ENCODE results near the gene STAMBP.
"Not testable (repeated sequence)": the region's sequence is repeated elsewhere in the genome, so short reads cannot be mapped to it uniquely, and the experiment has no call there.

STAMBP gene

GRCh38 chr2:73828818-73829570 is at the start of gene STAMBP:
STAMBP (plus strand) TSS chr2:73828961; CDS start chr2:73830857, 1,896 bp downstream.
- peak; percentile 95 for FAIRE-seq

- FAIRE-seq: peak; percentile 5
Observed at GRCh38 chr2:73779467-73780236, 49.1 kb upstream of the STAMBP start, which contains the start of gene DUSP11. DUSP11 (minus strand) TSS chr2:73780103; CDS start chr2:73779974, 129 bp downstream.

GRCh38 chr2:73780237-73780582 is 48.6 kb upstream of the STAMBP start:
- FAIRE-seq: no peak

GRCh38 chr2:73783402-73783801 is 45.4 kb upstream of the STAMBP start:
- not testable (repeated sequence) for FAIRE-seq

- FAIRE-seq: not testable (repeated sequence)
Observed at GRCh38 chr2:73783883-73784282, 44.9 kb upstream of the STAMBP start, which contains the start of gene C2orf78. C2orf78 (plus strand) TSS chr2:73784183; CDS start chr2:73784310, 127 bp downstream.

- no peak for FAIRE-seq
Observed at GRCh38 chr2:73811878-73812277, 16.9 kb upstream of the STAMBP start.

- FAIRE-seq: no peak
Observed at GRCh38 chr2:73812635-73813034, 16.1 kb upstream of the STAMBP start.

- FAIRE-seq: no peak
Observed at GRCh38 chr2:73818296-73818695, 10.5 kb upstream of the STAMBP start.

GRCh38 chr2:73821227-73821626 is 7.5 kb upstream of the STAMBP start:
- no peak for FAIRE-seq

- no peak for FAIRE-seq
Observed at GRCh38 chr2:73821669-73822068, 7.1 kb upstream of the STAMBP start.

- no peak for FAIRE-seq
Observed at GRCh38 chr2:73822276-73822675, 6.5 kb upstream of the STAMBP start.

GRCh38 chr2:73822991-73823390 is 5.8 kb upstream of the STAMBP start:
- FAIRE-seq: no peak

- no peak for FAIRE-seq
Observed at GRCh38 chr2:73823416-73823815, 5.3 kb upstream of the STAMBP start.

- FAIRE-seq: peak; percentile 90
Observed at GRCh38 chr2:73823916-73824523, 4.7 kb upstream of the STAMBP start.

GRCh38 chr2:73825408-73825807 is 3.4 kb upstream of the STAMBP start:
- FAIRE-seq: no peak

GRCh38 chr2:73827018-73827417 is 1.7 kb upstream of the STAMBP start:
- FAIRE-seq: no peak

GRCh38 chr2:73827660-73828388 is 937 bp upstream of the STAMBP start:
- no peak for FAIRE-seq

GRCh38 chr2:73828389-73828817 is 358 bp upstream of the STAMBP start:
- FAIRE-seq: no peak

GRCh38 chr2:73830871-73831401 is 2.2 kb downstream of the STAMBP start:
- no peak for FAIRE-seq

GRCh38 chr2:73832930-73833329 is 4.2 kb downstream of the STAMBP start:
- no peak for FAIRE-seq

- FAIRE-seq: no peak
Observed at GRCh38 chr2:73836141-73836943, 7.6 kb downstream of the STAMBP start.

Data from islet of Langerhans (tissue), 1 donor.